ENCODE measurements around the gene GAA. TPM values are rescaled to one million over a fixed set of nuclear protein-coding genes. Genes with fewer than 3 reads are reported as not detected.

Gene GAA
- total RNA-seq, 1 experiment from 2014 or later = 30.3 TPM

DNA sequence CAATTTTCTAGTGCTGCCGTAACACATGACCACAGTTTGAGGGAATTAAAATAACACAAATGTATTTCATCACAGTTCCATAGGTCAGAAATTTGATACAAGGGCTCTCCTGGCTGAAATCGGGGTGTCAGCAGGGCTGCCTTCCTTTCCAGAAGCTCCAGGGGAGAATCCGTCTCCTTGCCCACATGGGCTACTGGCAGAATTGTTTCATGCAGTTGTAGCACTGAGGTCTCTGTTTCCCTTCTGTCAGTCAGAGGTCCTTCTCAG lies 25.0 kb downstream of the GAA start:
- H3K4me2 ChIP-seq (ENCODE audit: insufficient read depth, insufficient read length, low read length) = no peak overlapping the region
- no peak overlapping the region for H4K5ac ChIP-seq (ENCODE audit: insufficient read length, low read depth, low read length)
- H2AFZ ChIP-seq (ENCODE audit: low read length) = no peak overlapping the region
- no peak overlapping the region for H3K4ac ChIP-seq (ENCODE audit: low read depth, low read length)
- TF ChIP-seq, protein P1, sequence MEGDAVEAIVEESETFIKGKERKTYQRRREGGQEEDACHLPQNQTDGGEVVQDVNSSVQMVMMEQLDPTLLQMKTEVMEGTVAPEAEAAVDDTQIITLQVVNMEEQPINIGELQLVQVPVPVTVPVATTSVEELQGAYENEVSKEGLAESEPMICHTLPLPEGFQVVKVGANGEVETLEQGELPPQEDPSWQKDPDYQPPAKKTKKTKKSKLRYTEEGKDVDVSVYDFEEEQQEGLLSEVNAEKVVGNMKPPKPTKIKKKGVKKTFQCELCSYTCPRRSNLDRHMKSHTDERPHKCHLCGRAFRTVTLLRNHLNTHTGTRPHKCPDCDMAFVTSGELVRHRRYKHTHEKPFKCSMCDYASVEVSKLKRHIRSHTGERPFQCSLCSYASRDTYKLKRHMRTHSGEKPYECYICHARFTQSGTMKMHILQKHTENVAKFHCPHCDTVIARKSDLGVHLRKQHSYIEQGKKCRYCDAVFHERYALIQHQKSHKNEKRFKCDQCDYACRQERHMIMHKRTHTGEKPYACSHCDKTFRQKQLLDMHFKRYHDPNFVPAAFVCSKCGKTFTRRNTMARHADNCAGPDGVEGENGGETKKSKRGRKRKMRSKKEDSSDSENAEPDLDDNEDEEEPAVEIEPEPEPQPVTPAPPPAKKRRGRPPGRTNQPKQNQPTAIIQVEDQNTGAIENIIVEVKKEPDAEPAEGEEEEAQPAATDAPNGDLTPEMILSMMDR (conservative IDR thresholded peaks at IDR 0.05) = no peak
- H3K79me2 ChIP-seq (ENCODE audit: insufficient read depth, low read length) = no peaks in the 10 kb centered on the region
- no peaks in the 10 kb centered on the region for H3K23me2 ChIP-seq (ENCODE audit: insufficient read length, low read depth, low read length, poor library complexity, severe bottlenecking)
- no peak overlapping the region for H3K18ac ChIP-seq (ENCODE audit: insufficient read length, low read depth, low read length)
- DNase-seq = no peak
- no peak overlapping the region for H4K91ac ChIP-seq (ENCODE audit: insufficient read length, low read depth, low read length)
- no peaks in the 10 kb centered on the region for H3K36me3 Mint-ChIP-seq (ENCODE audit: insufficient read depth in 1 of 3, low read depth in 3 of 3)
- no peak overlapping the region for H2AK5ac ChIP-seq (ENCODE audit: insufficient read length, low read length)
- no peak overlapping the region for H2BK5ac ChIP-seq (ENCODE audit: insufficient read length, low read length)
- no peak overlapping the region for H3T11ph ChIP-seq (ENCODE audit: low read length)
- no peak overlapping the region for H3K23ac ChIP-seq (ENCODE audit: insufficient read length, low read depth, low read length)
- no peak overlapping the region for H3K14ac ChIP-seq (ENCODE audit: insufficient read depth, low read length)
- H2BK15ac ChIP-seq (ENCODE audit: low read depth, low read length) = no peak overlapping the region
- H2BK20ac ChIP-seq (ENCODE audit: low read depth, low read length, poor library complexity, severe bottlenecking) = no peak overlapping the region
- H3K27ac Mint-ChIP-seq = 0 out of 7 replicates have a peak overlapping the region, but pooled peaks of 1 of the 3 experiments have one; percentile 0
- no peaks in the 10 kb centered on the region for H3K27me3 ChIP-seq (ENCODE audit: insufficient read depth, low read length)
- H2BK12ac ChIP-seq (ENCODE audit: insufficient read length, low read depth, low read length) = no peak overlapping the region
- no peak overlapping the region for H3K4me3 Mint-ChIP-seq
- no peaks in the 10 kb centered on the region for H3K9me3 Mint-ChIP-seq
- no peak overlapping the region for H2BK120ac ChIP-seq (ENCODE audit: low read depth, low read length, poor library complexity, severe bottlenecking)
- no peaks in the 10 kb centered on the region for H3K9me3 ChIP-seq (ENCODE audit: control insufficient read depth, low read depth, low read length)
- H4K20me1 ChIP-seq (ENCODE audit: control insufficient read depth, insufficient read depth, insufficient read length) = no peaks in the 10 kb centered on the region
- no CpG with 5 or more reads among the region's 3 CpGs for WGBS (ENCODE audit: extremely low coverage, insufficient read length, low lambda C conversion rate)
- H3K27me3 Mint-ChIP-seq (ENCODE audit: low read depth) = peaks cover 3% of the 10 kb centered on the region; the same call in 1 of the 2 replicates
- H4K8ac ChIP-seq (replicated peaks; ENCODE audit: insufficient read length, low read depth, low read length) = no peak overlapping the region
- no peak overlapping the region for H3K27ac ChIP-seq (ENCODE audit: insufficient read length, low read depth, low read length)
- no peak overlapping the region for H3K9ac ChIP-seq (ENCODE audit: extremely low read depth, insufficient read length, low read length)
- no peak overlapping the region for H3K56ac ChIP-seq (ENCODE audit: insufficient read length, low read depth, low read length)
- H3K4me1 ChIP-seq (ENCODE audit: insufficient read depth, low read length) = peaks cover 9% of the 10 kb centered on the region; the same call in 1 of the 2 replicates
- no peaks in the 10 kb centered on the region for H3K79me1 ChIP-seq (ENCODE audit: insufficient read depth, low read depth, low read length, poor library complexity, severe bottlenecking)
- peaks cover 28 to 47% of the 10 kb centered on the region in 2 experiments for H3K4me1 Mint-ChIP-seq

Data from H9 (cell line).